Keratinocyte (primary cell): ENCODE data around the gene VPS13D. TPM values are rescaled to one million over a fixed set of nuclear protein-coding genes. Genes with fewer than 3 reads are reported as not detected.

ENCODE experiments used
- DNase-seq: peaks from one replicate; pipeline ENCODE4 v3.0.0-alpha.2; 2011; ENCODE audit warnings: low read depth, missing footprints, low spot score
- FAIRE-seq: peaks from 2 replicates; lab custom pipeline; 2011; peaks lifted over from hg19 to GRCh38; lab: Jason Lieb, UNC
- H2AFZ ChIP-seq: 2 replicates; pipeline ENCODE4 v1.6.0; 2012; ENCODE audit warnings: low read length, control low read depth, inconsistent platforms; ENCODE audit not compliant: control insufficient read depth
- H3K27ac ChIP-seq: 2 replicates; pipeline ENCODE4 v1.5.1; 2011; ENCODE audit warnings: low read length; ENCODE audit not compliant: control insufficient read depth, insufficient read depth
- H3K27me3 ChIP-seq: 3 replicates; pipeline ENCODE4 v1.6.0; 2011; ENCODE audit warnings: low read length; ENCODE audit not compliant: control insufficient read depth, insufficient read depth; ENCODE audit errors: extremely low read depth
- H3K36me3 ChIP-seq, 2 experiments: 2 replicates in 1 of 2; 3 replicates in 1 of 2; pipeline ENCODE4 v1.5.1; 2011; ENCODE audit warnings: low read length in 2 of 2, mild to moderate bottlenecking in 1 of 2; ENCODE audit not compliant: control insufficient read depth in 2 of 2, insufficient read depth in 2 of 2; ENCODE audit errors: extremely low read depth in 1 of 2
- H3K4me1 ChIP-seq: 3 replicates; pipeline ENCODE4 v1.5.1; 2011; ENCODE audit warnings: low read length; ENCODE audit not compliant: control insufficient read depth, insufficient read depth; ENCODE audit errors: extremely low read depth
- H3K4me2 ChIP-seq: 3 replicates; pipeline ENCODE4 v1.6.0; 2011; ENCODE audit warnings: low read depth, low read length; ENCODE audit not compliant: control insufficient read depth, insufficient read depth; ENCODE audit errors: extremely low read depth
- H3K4me3 ChIP-seq, 3 experiments: fragments of 200-600 bp in 1 of 3; sonication (generic) in 1 of 3; 2 replicates in 2 of 3; 3 replicates in 1 of 3; pipeline ENCODE4 v1.5.1; 2011 to 2016; ENCODE audit warnings: low read length in 3 of 3, mild to moderate bottlenecking in 3 of 3, control low read depth in 2 of 3, inconsistent platforms in 1 of 3, low read depth in 1 of 3, mixed read lengths in 1 of 3, mixed run types in 1 of 3, moderate library complexity in 1 of 3; ENCODE audit not compliant: control insufficient read depth in 2 of 3, insufficient read depth in 2 of 3; ENCODE audit errors: extremely low read depth in 1 of 3
- H3K79me2 ChIP-seq: 2 replicates; pipeline ENCODE4 v1.6.0; 2012; ENCODE audit warnings: low read length; ENCODE audit not compliant: control insufficient read depth, insufficient read depth
- H3K9ac ChIP-seq: 3 replicates; pipeline ENCODE4 v1.6.0; 2011; ENCODE audit warnings: low read length; ENCODE audit not compliant: control insufficient read depth, insufficient read depth; ENCODE audit errors: extremely low read depth
- H3K9me1 ChIP-seq: 3 replicates; pipeline ENCODE4 v1.6.0; 2011; ENCODE audit warnings: low read length; ENCODE audit not compliant: control insufficient read depth, insufficient read depth; ENCODE audit errors: extremely low read depth
- H3K9me3 ChIP-seq: 2 replicates; pipeline ENCODE4 v1.5.1; 2012; ENCODE audit warnings: low read depth, low read length; ENCODE audit not compliant: control insufficient read depth
- H4K20me1 ChIP-seq: 3 replicates; pipeline ENCODE4 v1.6.0; 2011; ENCODE audit warnings: low read length; ENCODE audit not compliant: control insufficient read depth, insufficient read depth; ENCODE audit errors: extremely low read depth
- CTCF ChIP-seq, 3 experiments: IDR thresholded peaks in 1 of 3; conservative IDR thresholded peaks in 1 of 3; optimal IDR thresholded peaks in 1 of 3; 2 replicates in 2 of 3; 3 replicates in 1 of 3; pipeline versions ENCODE3 to v1.5.1; 2011; ENCODE audit warnings: low read length in 3 of 3, mild to moderate bottlenecking in 3 of 3, moderate library complexity in 2 of 3, control low read depth in 1 of 3, inconsistent platforms in 1 of 3; ENCODE audit not compliant: insufficient read depth in 2 of 3; ENCODE audit errors: extremely low read depth in 1 of 3
- EZH2 ChIP-seq: IDR thresholded peaks from one replicate; pipeline ENCODE4 v1.6.1; 2012; ENCODE audit warnings: inconsistent platforms, mild to moderate bottlenecking, low read length, moderate library complexity
- dilution Hi-C: fragments of 300-500 bp; cut with MboI; formaldehyde crosslinking; loops from one replicate; pipeline ENCODE4 v1.7.0; 2020; ENCODE audit warnings: low sequenced_read_pairs; ENCODE audit not compliant: extremely low pct_ligation_motif_present
- polyA plus RNA-seq, 5 experiments: library from polyadenylated mRNA; depleted of rRNA in 3 of 5; stranded (reverse) in 3 of 5; stranded (forward) in 1 of 5; unstranded in 1 of 5; fragments of >200 nt; gene quantifications; 1 replicate in 1 of 5; 2 replicates in 3 of 5; 3 replicates in 1 of 5; pipeline versions ENCODE4 v1.2.1 to v1.2.3, GENCODE V29; 2011 to 2012; ENCODE audit warnings: missing spikeins in 2 of 5, low read depth in 1 of 5, low replicate concordance in 1 of 5

Gene VPS13D
- polyA plus RNA-seq, 1 donor (not counting 4 experiments of a cell fraction or from before 2014, with no cell fraction given), result 19.0 TPM

- no peaks in the 10 kb centered on the region for H3K79me2 ChIP-seq
- TF ChIP-seq CTCF (optimal IDR thresholded peaks at IDR 0.05 in 1 of 3, IDR thresholded peaks at IDR 0.05 in 1 of 3, conservative IDR thresholded peaks at IDR 0.05 in 1 of 3; ENCODE audit: extremely low read depth in 1 of 3, insufficient read depth in 2 of 3, low read length in 3 of 3) (no peak), EZH2 (no peak)
- no peaks in the 10 kb centered on the region for H3K4me1 ChIP-seq
- DNase-seq, result no peak
- no peak overlapping the region for H3K4me3 ChIP-seq
- peaks cover 24 to 37% of the 10 kb centered on the region in 2 experiments for H3K36me3 ChIP-seq
- no peaks in the 10 kb centered on the region for H4K20me1 ChIP-seq
- no peak overlapping the region for H2AFZ ChIP-seq
- H3K9me1 ChIP-seq, result no peaks in the 10 kb centered on the region
- H3K27me3 ChIP-seq, result no peaks in the 10 kb centered on the region
- H3K4me2 ChIP-seq, result no peak overlapping the region
- no peak for FAIRE-seq
- dilution Hi-C loops, result no loop called here
- H3K9ac ChIP-seq, result no peak overlapping the region
- no peaks in the 10 kb centered on the region for H3K9me3 ChIP-seq
- H3K27ac ChIP-seq, result no peak overlapping the region
Measured at GRCh38 chr1:12258272-12258671, 28.4 kb downstream of the VPS13D start.

GRCh38 chr1:12269351-12269750 lies 39.5 kb downstream of the VPS13D start:
- H2AFZ ChIP-seq, result no peak overlapping the region
- DNase-seq (no peak), FAIRE-seq (no peak)
- TF ChIP-seq CTCF (optimal IDR thresholded peaks at IDR 0.05 in 1 of 3, IDR thresholded peaks at IDR 0.05 in 1 of 3, conservative IDR thresholded peaks at IDR 0.05 in 1 of 3; ENCODE audit: extremely low read depth in 1 of 3, insufficient read depth in 2 of 3, low read length in 3 of 3) (no peak), EZH2 (no peak)
- no peak overlapping the region for H3K4me3 ChIP-seq
- dilution Hi-C loops, result no loop called here
- no peaks in the 10 kb centered on the region for H3K9me1 ChIP-seq
- H3K9ac ChIP-seq, result no peak overlapping the region
- no peaks in the 10 kb centered on the region for H3K27me3 ChIP-seq
- no peaks in the 10 kb centered on the region for H3K79me2 ChIP-seq
- no peaks in the 10 kb centered on the region for H4K20me1 ChIP-seq
- peaks cover 9 to 25% of the 10 kb centered on the region in 2 experiments for H3K36me3 ChIP-seq
- H3K27ac ChIP-seq, result no peak overlapping the region
- H3K4me2 ChIP-seq, result no peak overlapping the region
- H3K4me1 ChIP-seq, result no peaks in the 10 kb centered on the region
- H3K9me3 ChIP-seq, result no peaks in the 10 kb centered on the region
